GM18861 (cell line): Measurements from ENCODE around the gene NKAIN2.
"Not testable (repeated sequence)": the region's sequence is repeated elsewhere in the genome, so short reads cannot be mapped to it uniquely, and the experiment has no call there.

Experiments
- ATAC-seq: cut with Tn5 transposase; IDR thresholded peaks from one replicate; pipeline ENCODE4 v1.9.1; 2021; ENCODE audit not compliant: unreplicated experiment

NKAIN2 gene

GRCh38 chr6:124539096-124539495 is 735.4 kb downstream of the NKAIN2 start:
- ATAC-seq: no peak

- ATAC-seq: no peak
Observed at GRCh38 chr6:124541573-124541972, 737.9 kb downstream of the NKAIN2 start.

- no peak for ATAC-seq
Observed at GRCh38 chr6:124546601-124547000, 742.9 kb downstream of the NKAIN2 start.

- no peak for ATAC-seq
Observed at GRCh38 chr6:124551711-124552233, 748.1 kb downstream of the NKAIN2 start.

GRCh38 chr6:124557873-124558272 is 754.2 kb downstream of the NKAIN2 start:
- no peak for ATAC-seq

- not testable (repeated sequence) for ATAC-seq
Observed at GRCh38 chr6:124560078-124560477, 756.4 kb downstream of the NKAIN2 start.

- ATAC-seq: no peak
Observed at GRCh38 chr6:124560873-124561567, 757.4 kb downstream of the NKAIN2 start.

- ATAC-seq: no peak
Observed at GRCh38 chr6:124561635-124562130, 758.0 kb downstream of the NKAIN2 start.

- not testable (repeated sequence) for ATAC-seq
Observed at GRCh38 chr6:124564125-124564524, 760.5 kb downstream of the NKAIN2 start.

GRCh38 chr6:124567401-124567800 is 763.7 kb downstream of the NKAIN2 start:
- ATAC-seq: no peak

- no peak for ATAC-seq
Observed at GRCh38 chr6:124573953-124574352, 770.3 kb downstream of the NKAIN2 start.

- no peak for ATAC-seq
Observed at GRCh38 chr6:124577734-124578281, 774.1 kb downstream of the NKAIN2 start.

GRCh38 chr6:124590001-124590400 is 786.3 kb downstream of the NKAIN2 start:
- ATAC-seq: no peak

- ATAC-seq: no peak
Observed at GRCh38 chr6:124599656-124600055, 796.0 kb downstream of the NKAIN2 start.

- ATAC-seq: no peak
Observed at GRCh38 chr6:124604719-124605118, 801.1 kb downstream of the NKAIN2 start.

- ATAC-seq: no peak
Observed at GRCh38 chr6:124607119-124607627, 803.5 kb downstream of the NKAIN2 start.

GRCh38 chr6:124613031-124613430 is 809.4 kb downstream of the NKAIN2 start:
- ATAC-seq: no peak

GRCh38 chr6:124622351-124622750 is 818.7 kb downstream of the NKAIN2 start:
- ATAC-seq: no peak

GRCh38 chr6:124633655-124634054 is 830.0 kb downstream of the NKAIN2 start:
- no peak for ATAC-seq

GRCh38 chr6:124640432-124640831 is 836.8 kb downstream of the NKAIN2 start:
- ATAC-seq: no peak

GRCh38 chr6:124655866-124656265 is 852.2 kb downstream of the NKAIN2 start:
- ATAC-seq: no peak

- no peak for ATAC-seq
Observed at GRCh38 chr6:124658053-124658452, 854.4 kb downstream of the NKAIN2 start.
